H4 (cell line): Measurements from ENCODE around the gene CNTNAP2. TPM values are rescaled to one million over a fixed set of nuclear protein-coding genes. Genes with fewer than 3 reads are reported as not detected.
A peak's percentile ranks its signal among the peaks of the same experiment; 100 is the strongest.

Experiments used
- DNase-seq: peaks from one replicate; pipeline ENCODE4 v3.0.0-alpha.2; 2015; ENCODE audit warnings: low spot score
- total RNA-seq: library from RNA; depleted of rRNA; stranded (reverse); fragments of >200 nt; shearing (Covaris generic); gene quantifications from 2 replicates; pipeline ENCODE4 v1.2.3, GENCODE V29; 2014

Gene CNTNAP2
- total RNA-seq, 1 experiment from 2014 or later, result 1.7 TPM

DNA sequence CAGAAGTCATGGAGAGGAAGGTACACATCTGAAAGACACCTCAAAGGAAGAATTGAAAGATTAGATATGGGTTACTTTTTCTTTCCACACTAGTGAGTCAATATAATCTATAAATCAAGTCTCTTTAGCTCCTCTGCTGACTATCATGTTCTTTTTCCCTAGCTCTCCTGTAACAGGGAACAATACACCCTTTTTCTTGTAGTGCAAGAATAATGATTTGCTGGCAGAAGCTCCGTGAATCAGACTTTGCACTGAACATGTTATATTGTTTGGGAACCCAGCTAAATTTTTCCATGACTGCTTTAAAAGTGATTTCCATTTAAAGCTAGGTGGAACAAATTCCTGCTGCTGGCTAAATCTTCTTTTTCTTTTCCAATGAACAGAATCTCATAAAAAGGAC, 1717.4 kb downstream of the CNTNAP2 start:
- DNase-seq, result no peak

DNA sequence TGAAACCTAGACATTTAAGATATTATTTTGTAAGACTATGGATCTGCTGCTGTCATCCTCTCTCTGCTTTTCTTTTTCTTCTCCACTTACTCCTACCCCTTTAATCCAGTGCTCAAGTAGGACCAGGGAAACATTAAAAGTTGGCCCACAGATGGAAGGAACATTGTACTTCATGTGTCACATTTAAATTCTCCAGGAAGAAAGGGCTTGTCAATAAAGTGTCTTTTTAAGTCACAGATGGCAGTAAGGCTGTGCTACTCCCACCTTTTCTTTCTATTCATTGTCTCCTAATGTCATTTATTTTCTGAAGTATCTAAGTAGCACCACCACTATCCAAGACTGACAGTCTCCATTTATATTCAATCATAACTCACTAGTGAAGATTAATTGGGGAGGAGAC, 1736.2 kb downstream of the CNTNAP2 start:
- DNase-seq, result no peak

DNA sequence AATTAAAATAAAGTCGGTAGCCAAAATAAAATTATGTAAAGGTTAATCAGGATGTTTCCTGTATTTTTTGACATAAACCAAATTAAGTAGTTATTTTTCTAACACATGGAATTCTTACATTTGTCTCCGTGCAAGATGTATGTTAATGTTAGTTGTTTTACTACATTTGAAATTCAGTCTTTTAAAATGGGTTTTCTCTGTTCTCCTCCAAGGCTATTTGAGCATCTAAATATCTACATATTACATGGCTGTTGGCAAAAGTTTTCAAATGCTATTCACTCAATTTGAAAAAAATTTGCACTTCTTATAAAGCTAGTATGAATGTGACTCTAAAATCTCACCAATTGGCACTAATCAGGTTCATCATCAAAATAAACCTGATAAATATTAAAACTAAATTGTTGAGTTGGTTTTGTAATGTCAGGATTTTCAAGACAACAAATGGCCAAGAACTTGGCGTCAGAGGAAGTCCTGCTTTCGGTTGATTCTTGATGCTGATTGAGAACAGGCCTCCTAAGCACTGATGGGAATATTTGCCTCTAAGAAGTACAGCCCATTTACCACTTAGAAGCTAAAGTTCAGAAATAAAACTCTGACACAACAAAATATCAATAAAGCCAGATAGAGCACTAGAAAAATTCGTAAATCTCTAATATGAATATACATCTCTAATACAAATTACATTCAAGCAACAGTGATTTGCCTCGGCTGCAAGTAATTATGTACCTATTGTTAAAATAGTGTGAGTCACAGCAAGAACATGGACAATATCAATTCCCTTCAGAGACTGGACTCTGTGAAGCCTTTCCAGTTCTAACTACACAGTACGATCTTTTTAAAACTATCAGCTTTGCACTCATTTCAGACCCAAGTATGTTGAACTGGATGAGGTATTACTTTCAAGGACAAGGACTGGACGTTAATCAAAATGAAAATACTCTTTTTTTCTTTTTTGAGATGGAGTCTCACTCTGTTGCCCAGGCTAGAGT, 1740.8 kb downstream of the CNTNAP2 start:
- DNase-seq, result no peak

DNA sequence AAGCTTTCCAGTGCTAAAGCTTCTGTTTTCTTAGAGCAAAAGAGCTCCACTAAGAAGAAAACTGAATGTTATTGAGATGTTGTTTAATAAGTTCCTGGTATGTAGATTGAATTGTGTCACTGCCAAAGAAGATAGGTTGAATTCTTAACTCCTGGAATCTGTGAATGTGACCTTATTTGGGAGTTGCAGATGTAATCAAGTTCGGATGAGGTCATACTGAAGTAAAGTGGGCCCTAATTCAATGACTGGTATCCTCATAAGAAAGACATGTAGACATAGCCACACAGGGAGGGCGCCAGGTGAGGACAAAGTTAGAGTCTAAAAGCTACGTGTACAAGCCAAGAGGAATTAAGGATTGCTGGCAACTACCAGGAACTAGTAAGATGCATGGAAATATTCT, 1741.8 kb downstream of the CNTNAP2 start:
- DNase-seq, result peak; percentile 14

DNA sequence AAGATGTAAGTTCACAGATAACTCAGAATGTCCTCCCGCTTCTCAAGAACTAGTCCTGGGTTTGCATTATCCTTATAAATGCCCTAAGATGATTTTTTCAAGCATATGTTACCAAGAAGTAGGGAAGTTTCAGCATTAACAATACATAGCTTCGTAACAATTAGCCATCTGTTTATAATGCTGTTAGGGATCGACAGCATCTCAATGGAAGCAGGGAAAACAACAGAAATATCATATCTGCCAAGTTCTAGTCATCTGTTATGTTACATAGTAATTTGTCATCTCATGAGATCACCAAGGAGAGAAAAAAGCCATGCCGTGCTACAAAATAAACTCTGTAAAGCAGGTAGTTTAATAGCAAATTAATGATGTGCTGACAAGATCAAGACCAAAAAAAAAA, 1742.4 kb downstream of the CNTNAP2 start:
- DNase-seq, result no peak

DNA sequence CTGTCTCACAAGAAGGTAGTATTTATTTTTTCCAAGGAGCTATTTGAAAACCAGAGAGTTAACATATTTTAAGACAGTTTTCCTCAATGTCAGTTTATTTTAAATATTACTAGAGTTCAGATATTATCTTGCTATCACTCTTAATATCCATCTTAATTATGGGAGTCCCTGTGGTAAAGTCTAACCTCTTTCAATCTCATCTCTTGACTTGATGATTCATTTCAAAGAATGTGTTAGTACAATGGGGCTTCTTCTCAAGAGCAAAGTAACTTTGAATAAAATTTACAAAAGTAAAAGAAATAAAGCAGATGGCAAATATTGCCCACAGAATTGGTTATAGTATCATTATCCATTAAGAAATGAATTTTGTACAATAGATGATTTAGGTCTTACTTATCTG, 1742.9 kb downstream of the CNTNAP2 start:
- DNase-seq, result no peak

DNA sequence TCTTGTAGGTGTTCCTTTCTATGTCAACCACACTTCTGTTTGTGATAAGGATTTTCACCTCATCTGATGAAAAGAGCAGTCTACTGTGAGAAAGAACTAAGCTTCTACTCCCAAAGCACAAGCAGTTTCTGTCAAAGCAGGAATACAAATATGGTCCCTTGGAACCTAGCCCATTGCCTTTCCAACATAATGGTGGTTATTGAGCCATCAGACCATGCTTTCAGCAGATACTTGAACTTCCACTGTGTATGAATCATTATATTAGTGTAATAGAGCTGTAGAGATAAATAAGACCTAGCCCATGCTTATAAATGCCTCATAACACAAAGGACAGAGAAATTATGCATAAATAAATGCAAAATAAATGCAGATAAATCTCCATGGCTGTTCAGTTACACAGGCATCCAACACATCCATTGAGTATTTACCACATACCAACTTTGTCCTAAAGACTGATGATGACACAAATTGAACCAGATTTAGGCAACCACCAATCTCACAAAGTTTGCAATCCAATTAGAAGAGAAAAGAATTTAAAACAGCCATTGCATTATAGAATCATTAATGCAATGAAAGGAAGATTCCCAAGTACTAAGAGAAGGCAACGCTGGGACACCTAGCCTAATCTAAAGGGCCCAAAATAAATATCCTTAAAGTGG, 1744.6 kb downstream of the CNTNAP2 start:
- no peak for DNase-seq

DNA sequence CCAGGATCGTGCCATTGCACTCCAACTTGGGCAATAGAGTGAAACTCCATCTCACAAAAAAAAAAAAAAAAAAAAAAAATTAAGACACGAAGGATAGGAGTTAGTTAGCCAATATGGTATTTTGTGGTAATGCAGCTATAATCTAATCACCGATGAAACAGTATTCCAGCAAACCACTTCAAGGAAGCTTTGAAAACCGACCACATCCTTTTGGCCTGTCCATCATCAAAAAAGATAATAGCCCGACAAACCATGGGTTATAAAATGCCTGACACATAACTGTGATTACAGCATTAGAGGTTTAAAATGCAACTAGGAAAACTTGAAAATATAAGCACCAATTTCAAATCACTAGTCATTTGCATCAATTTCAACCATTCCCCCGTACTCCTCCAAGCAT, 1745.3 kb downstream of the CNTNAP2 start:
- DNase-seq, result no peak

DNA sequence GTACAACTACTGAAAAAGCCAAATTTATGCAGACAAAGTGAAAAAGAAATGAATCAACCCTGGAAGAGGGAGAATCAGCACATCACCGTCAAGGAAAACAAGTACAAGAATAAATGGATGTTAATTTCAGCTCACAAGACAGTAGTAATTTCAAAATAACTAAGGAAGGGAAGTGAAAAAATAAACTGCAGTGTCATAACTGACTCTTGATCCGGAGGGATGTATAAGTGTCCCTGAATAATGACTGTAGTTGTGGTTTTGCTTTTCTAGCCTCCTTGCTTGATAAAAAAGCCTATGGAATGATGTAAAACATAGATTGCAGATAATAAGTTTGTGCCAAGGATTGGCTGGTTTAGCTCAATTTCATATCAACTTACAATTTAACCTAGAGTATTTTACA, 1752.9 kb downstream of the CNTNAP2 start:
- DNase-seq, result no peak

DNA sequence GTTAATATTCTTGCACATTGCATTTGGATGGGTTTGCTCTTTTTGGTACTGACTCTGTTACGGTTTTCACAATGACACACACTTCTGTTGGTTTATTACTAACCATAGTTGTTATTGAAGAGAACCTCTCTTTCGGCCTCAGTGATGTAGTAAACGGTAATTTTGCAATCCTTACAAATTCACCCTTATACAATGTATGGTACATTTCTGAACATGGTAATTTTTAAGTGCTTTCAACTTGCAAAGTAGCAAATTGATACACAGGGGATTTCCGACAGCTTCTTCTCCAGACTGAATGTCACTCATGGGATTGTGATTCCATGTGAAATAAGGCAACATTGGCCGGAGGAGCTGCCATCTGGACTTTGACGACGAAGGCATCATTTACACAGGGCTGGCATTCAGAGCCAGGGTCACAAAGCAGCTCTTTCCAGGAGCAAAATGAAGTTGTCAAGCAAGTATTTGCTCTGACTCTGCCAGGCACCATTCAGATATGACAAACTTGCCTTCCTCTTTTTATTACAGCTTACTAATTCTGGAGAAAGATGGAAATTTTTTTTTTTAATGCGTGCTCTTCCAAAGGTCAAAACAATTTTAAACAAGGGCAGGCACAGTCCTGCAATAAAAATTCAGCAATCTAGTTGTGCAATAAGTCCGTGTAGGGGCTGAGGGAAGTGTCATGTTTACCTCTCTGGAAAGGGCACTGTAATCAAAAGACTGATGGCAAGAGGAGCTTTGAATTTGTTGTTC, 1762.5 kb downstream of the CNTNAP2 start:
- DNase-seq, result no peak

DNA sequence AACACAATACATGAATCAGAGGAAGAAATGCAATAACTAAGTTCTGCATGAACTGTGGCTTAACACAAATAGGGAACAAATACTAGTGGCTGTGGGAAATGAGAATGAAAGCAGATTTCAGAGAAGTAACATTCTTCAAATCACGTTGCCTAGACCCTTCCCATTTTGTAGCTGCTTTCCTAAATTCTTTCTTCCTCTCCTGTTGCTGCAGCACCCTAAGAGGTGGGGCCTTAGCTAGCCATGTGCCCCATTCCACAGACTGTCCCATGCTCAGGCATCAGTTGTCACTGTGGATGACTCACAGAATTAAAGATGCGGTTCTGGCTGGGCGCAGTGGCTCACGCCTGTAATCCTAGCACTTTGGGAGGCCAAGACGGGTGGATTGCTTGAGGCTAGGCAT, 1769.3 kb downstream of the CNTNAP2 start:
- DNase-seq, result no peak

DNA sequence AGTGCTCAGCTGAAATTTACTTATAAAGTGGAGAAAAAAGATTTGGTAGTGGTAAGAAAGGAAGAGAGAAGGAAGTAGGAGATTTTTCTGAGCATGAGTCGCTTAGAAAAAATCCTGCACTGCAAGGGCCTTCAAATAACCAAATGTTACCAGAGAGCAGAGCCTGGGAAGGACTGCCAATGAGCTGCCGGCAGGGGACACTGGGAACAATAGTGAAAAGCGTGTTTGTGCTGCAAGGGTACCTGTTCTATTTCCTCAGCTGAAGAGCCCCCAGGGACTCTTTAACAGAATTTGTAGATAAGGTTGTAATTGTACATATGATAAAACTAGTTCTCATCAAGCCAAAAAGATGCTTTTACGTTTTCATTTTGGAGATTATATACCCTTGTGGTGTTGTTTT, 1777.7 kb downstream of the CNTNAP2 start:
- no peak for DNase-seq

DNA sequence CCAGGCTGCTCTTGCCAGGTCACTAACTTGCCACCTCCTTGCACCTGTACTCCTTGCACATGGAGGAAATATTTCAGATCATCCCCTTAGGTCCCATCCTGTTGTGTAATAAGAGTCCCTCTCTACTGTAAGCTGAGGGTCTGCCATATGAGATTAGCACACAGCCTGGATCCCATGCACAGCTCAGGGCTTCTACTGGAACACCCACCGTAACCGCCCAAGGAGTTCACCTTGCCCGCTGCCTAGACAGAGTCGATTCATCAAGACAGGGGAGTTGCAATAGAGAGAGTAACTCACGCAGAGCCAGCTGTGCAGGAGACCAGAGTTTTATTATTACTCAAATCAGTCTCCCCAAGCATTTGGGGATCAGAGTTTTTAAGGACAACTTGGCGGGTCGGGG, 1779.5 kb downstream of the CNTNAP2 start:
- no peak for DNase-seq

DNA sequence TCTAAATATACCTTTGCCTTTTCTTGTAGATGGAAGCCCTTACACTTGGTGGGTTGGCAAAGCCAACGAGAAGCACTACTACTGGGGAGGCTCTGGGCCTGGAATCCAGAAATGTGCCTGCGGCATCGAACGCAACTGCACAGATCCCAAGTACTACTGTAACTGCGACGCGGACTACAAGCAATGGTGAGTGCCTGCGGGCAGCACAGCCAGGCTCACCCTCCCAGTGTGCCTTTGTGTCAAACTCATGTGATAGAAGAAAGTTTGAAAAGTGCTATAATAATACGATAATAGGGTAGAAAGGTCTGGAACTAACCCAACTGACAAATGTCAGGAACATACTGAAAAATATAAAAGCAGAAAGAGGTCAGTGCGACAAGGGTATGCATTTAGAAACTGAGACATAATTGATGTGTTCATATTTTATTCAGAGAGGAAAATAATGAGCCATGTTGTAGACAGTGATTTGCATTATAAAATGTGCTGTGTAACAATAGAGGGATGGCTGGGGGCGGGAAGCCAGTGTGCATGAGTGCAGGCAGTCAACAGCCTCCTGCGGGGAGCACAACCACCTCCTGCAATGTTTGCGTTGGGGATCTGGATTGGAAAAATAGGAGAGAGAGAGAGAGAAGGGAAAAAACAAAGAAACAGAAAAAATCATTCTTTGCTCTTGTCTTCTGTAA, 1787.1 kb downstream of the CNTNAP2 start:
- DNase-seq, result no peak

DNA sequence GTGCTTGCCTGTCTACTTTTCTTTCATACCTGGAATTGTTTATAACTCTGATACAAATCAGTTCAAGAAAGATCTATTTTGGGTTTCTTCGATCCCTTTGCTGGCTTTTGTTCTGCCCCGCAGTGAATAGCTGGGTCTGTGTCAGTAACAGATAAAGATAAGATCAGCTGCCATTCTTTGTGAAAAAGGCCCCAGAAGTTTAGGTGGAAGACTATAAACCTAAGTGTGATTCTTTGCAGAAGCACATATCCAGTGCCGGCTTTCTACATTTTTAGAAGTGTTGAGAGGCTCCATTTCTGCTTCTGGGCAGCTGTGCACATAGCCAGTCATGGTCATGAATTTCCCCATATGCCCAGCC, 1787.6 kb downstream of the CNTNAP2 start:
- no peak for DNase-seq

DNA sequence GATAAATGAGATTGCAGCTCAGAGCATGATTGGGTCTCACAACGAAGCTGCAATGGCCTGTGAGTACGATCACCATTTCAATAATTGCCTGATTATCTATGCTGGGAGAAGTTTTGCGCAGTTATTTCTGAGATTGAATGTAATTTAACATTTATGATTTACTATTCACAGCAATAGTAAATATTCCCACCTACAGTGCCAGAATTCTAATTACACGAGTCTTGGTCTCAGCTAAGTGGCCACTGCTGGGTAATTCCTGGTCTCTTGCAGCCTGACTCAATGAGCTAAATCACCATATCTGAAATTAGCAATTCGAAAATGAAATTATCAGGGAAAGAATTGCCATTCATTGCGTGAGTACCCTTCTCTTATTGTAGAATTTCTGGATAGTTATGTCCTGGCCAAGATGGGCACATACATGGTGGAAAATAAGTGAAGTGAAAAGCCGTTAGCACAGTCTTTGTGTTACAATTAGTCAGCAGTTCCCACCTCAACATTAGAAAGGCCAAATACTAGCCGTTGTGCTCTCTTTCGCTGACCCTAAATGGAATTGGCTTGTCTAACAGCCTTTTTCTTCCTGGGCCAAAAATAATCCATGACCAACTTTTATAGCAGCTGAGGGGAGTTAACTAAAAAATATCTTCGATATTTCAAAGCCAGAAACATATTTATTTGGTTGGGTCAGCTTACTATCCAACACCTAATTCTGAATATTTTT, 1793.0 kb downstream of the CNTNAP2 start:
- DNase-seq, result no peak

DNA sequence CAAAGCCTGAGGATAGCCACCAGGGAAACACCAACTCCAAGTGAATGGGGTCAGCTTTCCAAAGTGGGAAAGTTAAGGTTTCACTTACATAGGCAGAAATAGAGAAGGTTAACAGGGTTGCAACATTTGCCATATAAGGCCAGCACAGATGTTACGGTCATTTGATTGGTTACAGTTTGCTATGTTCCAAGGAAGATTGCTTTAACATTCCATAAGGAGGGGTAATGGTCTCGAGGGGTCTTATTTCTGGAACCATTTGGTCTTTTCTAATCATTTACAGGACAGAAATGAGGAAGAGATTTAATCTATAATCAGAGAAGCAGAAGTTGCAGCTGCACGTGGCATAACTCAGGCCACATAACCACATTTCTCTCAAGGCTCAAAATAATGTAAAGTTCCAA, 1794.6 kb downstream of the CNTNAP2 start:
- DNase-seq, result peak; percentile 21

DNA sequence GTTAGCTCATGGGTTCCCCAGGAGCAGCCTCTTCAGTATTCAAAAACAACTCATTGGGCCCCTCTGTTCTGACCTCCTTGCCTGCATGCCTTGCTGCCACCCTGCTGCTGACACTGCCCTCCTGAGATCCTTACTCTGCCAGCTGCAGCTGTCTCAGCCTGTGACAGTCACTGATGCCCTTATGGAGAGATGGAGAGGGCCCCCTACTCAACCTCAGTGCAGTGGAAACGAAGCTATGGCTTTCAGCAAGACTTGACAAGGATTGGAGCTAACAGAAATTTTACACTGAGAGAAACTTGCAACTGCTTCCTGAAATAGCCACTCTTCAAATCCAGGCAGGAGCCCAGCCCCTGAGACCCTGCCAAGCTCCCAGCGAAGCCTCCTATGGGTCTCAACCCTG, 1795.7 kb downstream of the CNTNAP2 start:
- no peak for DNase-seq

DNA sequence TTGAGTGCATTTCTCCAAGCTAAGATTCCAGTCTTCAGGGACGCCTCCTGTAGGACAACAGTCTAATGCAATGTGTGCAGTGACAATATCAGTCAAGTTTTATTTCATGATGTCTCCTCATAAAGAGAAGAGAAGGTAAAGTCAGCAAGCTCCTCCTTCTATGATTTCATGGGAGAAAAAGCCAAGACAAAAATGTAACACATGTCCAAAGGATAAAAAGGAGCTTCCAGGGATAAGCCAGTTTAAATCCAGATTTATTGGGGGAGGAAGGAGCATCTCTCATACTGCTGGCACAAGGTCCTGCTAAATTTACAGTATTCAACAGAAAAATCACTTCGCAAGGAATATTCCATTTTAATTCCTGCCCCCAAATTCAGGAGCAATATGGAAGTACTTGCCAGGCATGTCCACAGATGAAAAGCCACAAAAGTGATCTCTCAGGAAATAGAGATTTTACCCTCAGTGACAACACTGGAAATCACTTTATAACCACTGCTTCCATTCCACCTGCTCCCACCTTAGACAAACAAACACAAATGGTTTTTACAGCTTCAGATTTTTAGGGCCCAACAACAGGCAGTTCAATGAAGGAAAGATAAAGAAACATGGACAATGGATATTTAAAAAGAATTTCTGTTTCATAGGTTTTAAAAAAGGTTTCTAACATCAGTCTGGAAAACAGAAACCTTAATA, 1796.5 kb downstream of the CNTNAP2 start:
- DNase-seq, result no peak

DNA sequence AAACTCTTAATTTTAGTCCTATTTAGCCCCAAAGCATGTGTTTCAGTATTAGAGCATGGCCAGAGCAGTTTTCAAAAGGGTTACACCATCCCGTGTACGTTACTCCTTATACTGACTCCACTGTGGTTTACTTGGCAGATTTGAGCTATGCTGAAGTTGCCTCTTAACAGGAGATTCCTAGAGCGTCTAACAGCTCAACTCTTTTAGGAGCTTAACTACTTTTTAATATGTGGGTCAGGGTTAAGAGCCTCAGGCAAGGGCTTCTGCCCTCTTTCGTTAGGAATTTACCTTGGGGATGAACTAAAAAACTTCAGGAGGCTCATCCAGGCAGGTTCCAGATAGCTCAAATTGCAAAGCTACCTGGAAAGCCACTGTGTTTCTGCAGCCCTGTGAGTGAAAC, 1799.2 kb downstream of the CNTNAP2 start:
- DNase-seq, result no peak

DNA sequence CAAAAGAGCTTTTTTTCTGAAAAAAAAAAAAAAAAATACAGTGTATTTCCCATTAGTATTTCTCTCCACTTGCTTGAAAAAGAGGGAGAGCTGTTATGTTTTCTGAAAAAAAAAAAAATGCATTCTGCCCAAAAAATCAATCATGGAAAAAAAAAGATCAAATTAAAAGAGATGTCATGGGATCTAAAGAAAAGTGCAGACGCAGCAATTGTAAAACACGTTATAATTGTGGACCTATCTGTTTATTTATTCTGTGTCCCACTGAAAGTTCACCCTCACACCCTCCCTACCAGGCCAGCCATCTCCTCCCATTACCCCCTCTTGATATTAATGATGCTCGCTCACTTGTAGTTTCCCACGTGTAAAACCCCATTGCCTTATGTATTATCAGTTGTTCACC, 1800.0 kb downstream of the CNTNAP2 start:
- no peak for DNase-seq
